Measurements from ENCODE around the gene PLIN3.
"Not testable (repeated sequence)": the region's sequence is repeated elsewhere in the genome, so short reads cannot be mapped to it uniquely, and the experiment has no call there.

PLIN3 gene, protein sequence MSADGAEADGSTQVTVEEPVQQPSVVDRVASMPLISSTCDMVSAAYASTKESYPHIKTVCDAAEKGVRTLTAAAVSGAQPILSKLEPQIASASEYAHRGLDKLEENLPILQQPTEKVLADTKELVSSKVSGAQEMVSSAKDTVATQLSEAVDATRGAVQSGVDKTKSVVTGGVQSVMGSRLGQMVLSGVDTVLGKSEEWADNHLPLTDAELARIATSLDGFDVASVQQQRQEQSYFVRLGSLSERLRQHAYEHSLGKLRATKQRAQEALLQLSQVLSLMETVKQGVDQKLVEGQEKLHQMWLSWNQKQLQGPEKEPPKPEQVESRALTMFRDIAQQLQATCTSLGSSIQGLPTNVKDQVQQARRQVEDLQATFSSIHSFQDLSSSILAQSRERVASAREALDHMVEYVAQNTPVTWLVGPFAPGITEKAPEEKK

DNA sequence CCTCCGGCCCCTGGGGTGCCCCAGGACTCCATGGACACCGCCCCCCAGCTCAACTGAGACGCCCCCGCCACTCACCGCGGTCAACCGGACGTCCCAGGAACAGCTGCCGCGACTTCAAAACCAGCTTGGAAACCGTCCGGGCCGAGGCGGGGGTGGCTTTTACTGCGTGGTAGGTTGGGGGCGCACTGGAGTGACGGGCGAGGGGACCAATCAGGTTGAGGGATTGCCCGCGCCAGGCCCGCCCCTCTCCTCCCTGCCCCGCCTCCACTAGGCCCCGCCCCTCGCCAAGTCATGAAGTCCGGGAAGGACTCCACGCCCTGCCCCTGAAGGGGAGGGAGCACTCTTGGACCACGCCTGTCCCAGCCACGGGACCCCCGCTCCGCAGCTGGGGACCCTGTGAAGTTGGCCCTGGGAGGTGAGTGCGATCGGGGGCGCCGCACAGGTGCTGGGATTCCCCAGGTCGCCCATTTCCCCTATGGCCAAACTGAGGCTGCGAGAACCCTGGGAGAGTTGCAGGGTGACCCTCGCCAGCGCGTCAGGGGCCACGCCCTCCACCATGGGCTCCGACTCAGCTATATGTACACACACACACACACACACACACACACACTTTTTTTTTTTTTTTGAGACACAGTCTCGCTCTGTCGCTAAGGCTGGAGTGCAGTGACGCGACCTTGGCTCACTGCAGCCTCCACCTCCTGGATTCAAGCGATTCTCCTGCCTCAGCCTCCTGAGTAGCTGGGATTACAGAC is at the start of gene PLIN3:
PLIN3 (minus strand) TSS at position 134 of the 752 bp plus-strand sequence. CDS start 6,273 bp downstream, outside the sequence.
- peak; percentile 93 for DNase-seq (ENCODE audit: low spot score)

DNA sequence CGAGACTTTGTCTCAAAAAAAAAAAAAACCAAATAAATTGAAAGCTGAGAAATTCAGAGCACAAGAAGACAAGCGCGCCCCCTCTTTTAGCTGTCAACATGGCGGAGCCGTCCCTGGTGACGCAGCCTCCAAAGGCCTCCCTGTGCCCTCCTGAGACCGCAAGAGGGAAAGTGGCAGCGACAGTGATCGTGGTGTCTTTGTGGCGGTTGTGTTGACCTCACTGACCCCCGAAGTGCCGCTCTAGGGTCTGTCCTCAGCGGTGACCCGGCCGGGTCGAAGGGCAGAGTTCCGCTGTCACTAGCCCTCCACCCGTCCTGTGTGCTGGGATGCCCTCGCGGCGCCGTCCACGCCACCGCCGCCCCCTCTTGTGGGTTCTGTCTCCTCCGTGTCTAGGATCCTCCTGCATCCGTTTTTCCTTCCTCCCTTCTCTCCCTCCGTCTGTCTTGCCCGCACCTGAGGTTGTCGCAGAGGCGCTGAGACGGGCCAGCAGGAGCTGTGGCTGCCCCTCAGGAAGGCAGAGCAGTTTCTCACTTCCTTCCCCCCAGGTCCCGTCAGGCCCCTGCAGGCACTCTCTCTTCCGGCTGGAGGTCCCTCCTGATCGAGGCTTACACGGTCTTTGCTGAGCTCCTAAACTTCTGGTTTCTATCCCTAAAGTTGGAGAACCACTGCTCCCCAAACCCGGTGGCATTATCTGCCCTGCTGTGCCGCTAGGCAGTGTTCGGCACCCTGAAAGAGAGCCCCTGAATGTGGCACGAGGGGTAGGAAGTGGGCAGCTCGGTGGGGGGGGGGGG is 49.0 kb upstream of the PLIN3 start:
- no peak for DNase-seq (ENCODE audit: low spot score)

DNA sequence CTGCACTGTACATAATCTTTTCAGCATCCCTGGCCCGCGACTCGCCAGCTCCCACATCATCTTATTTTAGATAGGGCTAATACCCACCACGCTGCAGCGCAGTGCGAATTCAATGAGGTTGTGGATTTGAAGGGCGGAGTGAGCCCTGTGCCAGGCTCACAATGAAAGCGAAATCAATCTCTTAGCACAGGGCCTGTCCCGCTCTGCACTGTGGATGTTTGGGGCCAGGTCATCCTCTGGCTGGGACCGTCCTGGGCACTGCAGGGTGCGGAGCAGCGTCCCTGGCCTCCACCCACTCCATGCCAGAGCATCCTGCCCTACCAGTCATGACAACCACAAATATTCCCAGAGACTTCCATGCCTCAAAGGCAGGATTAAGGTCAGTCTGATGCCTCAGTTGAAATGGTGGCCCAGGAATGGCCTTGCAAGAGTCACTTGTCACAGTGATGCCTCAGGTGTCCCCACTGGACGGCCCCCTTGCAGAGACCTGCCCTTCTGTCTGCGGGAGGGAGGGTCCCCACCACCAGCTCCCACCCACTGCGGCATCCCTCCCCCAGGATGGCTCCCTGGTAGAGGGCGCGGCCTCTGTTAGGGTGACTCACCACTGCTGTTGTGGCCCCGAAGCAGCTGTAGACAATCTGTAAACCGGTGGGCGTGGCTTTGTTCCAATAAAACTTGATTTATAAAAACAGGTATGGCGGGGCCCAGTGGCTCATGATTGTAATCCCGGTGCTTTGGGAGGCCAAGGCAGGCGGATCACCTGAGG is 47.5 kb upstream of the PLIN3 start:
- peak; percentile 79 for DNase-seq (ENCODE audit: low spot score)

DNA sequence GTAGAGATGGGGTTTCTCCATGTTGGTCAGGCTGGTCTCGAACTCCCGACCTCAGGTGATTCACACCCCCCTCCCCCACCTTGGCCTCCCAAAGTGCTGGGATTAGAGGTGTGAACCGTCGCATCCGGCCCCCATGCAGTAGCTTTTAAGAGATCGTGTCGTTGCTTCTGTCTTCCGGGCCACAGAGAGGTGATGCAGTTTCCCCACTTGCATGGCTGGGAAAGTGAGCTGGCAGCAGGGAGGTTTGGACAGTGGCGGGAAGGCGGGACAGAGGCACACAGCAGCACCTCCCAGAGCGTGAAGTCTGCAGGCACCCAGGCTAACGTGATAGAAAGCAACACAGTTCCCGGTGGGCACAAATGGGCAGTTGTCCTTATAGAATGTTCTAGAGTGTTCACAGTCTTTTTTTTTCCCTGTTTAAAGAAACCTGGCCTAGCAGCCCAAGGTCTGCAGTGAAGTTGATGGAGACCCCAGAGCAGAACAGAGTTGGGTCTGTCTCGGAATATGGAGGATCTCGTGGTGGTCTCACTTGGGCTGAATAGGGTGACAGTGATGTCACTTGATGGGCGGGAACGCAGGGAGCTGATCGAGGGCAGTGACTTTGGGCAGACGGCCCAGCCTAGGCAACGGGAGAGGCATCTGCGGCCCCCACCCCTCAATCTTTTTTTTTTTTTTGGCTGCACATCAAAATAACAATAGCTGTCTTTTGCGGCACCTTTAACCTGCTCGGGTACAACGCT is 46.7 kb upstream of the PLIN3 start:
- DNase-seq (ENCODE audit: low spot score): no peak

DNA sequence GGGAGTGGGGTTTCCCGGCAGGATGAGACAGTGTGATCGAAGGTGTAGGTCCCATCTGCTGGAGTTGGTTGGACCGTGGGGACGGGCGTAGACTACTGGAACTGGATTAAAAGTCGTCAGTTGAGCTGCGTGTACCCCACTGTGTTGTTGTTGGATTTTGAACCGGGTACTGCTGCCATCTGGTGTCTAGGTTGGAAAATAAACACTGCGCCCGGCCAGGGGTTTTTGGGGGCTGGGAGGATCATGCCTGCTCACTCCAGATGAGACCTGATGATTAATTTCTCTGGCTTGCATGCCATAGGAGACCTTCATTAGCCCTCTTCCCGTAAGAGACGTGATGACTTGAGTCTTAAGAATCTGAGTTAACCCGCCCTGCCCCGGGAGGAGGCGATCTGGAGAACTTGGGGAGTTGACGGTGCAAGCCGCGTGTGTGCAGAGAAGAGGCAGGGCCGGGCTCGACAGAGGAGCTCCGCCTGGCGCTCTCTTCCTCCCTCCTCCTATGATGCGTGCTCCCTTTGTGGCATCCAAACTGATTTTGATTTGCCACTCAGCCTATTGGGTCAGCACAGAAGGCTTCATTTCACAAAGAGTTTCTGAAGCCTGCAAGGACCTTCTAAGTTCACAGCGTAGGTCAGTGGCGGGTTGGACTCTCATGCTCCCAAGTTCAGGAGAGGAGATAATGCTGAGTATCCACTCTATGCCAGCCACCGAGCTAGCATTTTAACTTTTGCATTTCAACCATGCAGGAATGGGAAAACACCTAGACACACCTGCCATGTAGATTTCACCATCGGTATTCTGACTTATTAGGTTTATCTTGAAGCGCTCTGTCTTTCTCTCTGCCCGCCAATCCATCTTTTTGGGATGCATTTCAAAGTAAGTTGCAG is 44.6 kb upstream of the PLIN3 start:
- DNase-seq (ENCODE audit: low spot score): peak; percentile 100

DNA sequence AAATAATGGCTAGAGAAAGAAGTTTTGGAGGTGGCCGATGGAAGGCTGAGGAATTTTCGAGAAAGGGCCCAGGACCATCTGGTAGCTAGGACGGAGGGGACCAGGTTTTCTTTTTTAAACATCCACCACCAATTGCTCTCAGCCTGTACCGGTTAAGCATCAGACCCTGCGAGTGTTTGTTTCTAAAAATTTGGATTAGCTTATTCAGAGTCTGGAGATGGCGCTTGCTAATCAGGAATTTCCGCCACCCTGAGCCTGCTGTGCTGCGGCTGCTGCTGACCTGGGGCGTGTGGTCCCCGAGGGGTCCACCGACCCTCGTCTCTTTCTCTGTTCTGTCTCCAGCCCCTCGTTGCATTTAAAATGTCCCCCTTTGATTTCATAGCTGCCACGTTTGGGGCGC is 43.8 kb upstream of the PLIN3 start:
- no peak for DNase-seq (ENCODE audit: low spot score)

DNA sequence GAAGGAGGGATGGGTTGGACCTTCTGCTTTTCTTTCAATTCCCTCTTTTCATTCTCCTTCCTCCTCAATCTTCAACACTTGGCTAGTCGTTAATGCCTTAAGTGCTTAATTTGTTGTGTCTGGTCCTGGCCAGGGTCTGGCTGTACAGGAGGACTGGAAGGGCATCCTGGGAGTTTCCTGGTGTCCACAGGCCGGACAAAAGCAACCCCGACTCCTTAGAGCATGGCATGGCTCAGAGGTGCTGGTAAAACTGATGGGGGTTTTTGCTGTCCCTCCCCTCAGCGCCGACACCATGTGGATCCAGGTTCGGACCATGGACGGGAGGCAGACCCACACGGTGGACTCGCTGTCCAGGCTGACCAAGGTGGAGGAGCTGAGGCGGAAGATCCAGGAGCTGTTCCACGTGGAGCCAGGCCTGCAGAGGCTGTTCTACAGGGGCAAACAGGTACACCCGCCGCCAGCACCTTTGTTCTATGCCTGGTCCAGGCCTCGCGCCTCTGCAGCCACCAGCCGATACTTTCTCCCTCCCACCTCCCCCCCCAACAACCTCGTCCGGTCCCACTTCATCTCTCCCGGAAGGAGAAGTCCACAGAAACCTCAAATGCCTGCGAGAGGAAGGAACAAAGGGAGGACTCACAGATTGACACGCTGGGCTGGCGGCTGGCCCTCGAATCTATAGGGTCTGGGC is 43.3 kb upstream of the PLIN3 start:
- peak; percentile 69 for DNase-seq (ENCODE audit: low spot score)

DNA sequence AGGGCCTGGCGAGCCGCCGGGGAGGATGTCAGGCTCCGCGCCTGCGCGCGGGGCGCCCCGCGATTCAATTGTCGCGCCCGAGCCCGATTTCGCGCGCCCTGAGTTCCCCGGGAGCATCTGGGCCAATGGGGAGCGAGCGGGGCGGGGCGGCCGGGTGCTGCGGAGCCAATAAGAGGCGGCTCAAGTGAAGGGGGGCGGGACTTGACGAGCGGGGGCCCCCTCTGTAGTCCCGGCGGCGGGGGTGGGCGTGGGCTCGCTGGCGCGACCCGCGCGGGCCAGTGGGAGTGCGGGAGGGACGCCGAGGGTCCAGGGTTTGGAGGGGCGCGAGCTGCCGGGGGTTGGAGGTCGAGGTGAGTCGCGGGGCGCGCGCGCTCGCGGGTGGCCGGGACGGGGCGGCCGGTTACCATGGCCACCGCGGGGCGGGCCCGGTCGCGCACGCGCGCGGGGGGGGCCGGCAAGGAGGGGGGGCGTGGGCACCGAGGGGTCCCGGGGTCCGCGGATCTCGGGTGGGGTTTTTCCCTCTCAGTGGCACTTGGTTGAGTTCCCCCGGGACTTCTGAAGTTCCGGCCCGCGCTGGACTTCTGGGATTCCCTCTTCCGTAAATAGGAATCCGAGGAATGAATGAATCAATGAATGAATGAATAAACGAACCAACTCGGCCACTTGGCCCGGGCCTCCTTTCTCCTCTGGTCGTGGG is 42.6 kb upstream of the PLIN3 start:
- peak; percentile 91 for DNase-seq (ENCODE audit: low spot score)

DNA sequence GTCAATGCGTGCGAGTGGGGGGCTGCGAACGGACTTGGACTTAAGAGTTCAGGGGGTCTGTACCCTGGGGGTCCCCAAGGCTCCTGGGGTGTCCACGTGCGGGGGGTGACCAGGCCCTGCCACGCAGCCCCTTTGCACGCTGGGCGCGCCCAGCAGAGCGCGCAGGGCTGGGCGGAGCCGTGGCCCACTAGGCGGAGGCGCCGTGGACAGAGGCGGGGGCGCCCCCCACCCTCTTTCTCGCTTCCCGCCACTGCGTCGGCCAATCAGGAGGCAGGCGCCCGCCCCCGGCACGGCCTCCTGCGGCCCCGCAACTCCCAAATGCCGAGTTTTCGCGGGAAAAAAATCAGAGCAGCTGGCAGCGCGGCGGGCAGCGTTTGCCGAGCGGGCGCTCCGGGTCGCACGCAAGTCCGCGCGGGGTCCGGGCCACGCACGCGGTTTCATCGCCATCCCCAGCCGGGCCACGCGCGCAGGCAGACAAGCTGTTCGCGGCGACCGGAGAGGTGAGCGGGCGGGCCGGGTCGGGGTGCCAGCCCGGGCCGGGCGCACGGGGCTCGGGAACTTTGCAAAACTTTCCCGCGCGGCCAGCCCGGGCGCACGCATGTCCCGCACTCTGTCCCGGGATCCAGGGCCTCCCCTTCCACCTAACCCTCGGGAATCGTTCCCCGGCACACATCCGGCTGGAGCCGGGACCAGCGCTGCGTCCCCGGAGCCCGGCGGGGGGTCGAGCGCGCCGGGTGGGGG is 41.9 kb upstream of the PLIN3 start, which contains the start of gene UHRF1:
UHRF1 (plus strand) TSS at position 346 of the 741 bp plus-strand sequence. CDS start 1,385 bp downstream, outside the sequence.
- peak; percentile 49 for DNase-seq (ENCODE audit: low spot score)

DNA sequence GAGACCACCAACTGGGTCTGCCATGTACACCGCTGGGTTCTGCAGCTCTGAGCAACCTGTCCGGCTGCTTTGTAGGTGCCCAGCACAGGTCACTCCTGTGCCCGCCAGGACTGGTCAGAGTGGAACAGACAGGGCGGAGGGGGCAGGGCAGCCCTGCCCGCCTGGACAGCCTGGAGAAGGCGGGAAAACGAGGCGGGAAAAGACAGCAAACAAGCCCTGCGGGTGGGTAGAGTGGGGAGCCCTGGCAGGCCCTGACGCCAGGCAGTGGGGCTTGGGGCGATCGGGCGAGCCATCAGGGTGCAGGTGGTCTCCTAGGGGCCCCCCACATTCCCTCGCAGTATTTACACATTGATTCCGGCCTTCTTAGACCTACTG is 41.3 kb upstream of the PLIN3 start:
- DNase-seq (ENCODE audit: low spot score): no peak

DNA sequence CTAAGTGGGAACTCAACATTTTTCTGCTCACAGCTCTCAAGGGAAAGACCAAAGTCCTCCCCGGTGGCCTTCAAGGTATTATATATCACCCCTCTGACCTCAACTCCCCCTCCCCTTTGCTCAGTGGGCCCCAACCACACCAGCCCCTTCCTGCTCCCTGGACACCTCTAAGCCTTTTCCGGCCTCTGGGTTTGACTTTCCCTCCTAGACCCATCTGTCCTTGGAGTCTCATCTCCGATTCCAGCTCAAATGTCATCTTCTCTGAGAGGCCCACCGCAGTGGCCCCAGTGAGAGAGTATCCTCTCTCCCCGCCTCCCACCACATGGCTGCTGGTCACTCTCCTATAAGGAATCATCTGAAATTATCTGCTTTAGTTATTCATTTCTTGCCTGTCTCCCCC is 40.9 kb upstream of the PLIN3 start:
- no peak for DNase-seq (ENCODE audit: low spot score)

DNA sequence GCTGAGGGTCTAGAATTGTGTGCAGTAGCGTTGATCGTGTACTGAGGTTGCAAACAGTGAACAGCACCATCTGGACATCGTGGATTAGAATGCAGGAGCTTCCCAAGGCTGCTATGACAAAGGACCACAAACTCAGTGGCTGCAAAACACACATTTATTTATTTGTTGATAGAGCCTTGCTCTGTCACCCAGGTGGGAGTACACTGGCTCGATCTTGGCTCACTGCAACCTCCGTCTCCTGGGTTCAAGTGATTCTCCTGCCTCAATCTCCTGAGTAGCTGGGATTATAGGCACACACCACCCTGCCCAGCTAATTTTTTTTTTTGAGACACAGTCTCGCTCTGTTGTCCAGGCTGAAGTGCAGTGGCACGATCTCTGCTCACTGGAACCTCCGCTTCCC is 39.5 kb upstream of the PLIN3 start:
- DNase-seq (ENCODE audit: low spot score): no peak

DNA sequence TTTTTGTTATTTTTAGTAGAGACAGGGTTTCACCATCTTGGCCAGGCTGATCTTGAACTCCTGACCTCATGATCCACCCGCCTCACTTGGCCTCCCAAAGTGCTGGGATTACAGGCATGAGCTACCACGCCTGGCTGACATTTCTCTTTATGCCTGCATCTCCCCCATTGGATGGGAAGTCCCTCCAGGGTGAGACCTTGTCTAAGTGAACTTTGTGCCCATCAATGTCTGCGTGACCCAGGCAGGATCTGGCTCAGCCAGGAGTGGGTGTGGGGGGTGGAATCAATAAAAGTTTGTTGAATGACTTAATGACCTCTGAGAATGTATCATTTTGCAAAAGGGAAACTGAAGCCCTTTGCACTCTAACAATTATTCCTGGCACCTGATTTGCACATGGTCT is 37.0 kb upstream of the PLIN3 start:
- DNase-seq (ENCODE audit: low spot score): no peak

DNA sequence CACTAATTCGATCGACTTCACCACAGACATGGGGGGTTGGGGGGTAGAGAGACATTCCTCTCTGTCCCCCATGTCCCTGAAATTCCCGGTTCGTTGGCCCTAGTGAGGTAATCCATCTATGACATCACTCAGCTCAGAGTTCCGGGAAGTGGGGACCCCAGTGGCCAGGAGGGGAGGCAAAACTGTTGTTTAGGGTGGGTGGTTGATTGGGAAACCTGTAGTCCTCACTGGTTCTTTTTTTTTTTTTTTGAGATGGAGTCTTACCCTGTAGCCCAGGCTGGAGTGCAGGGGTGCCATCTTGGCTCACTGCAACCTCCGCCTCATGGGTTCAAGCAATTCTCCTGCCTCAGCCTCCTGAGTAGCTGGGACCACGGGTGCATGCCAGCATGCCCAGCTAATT is 35.3 kb upstream of the PLIN3 start, which contains the start of gene ARRDC5:
ARRDC5 (minus strand) TSS at position 101 of the 400 bp plus-strand sequence; CDS start at position 30, 71 bp downstream.
- DNase-seq (ENCODE audit: low spot score): no peak

DNA sequence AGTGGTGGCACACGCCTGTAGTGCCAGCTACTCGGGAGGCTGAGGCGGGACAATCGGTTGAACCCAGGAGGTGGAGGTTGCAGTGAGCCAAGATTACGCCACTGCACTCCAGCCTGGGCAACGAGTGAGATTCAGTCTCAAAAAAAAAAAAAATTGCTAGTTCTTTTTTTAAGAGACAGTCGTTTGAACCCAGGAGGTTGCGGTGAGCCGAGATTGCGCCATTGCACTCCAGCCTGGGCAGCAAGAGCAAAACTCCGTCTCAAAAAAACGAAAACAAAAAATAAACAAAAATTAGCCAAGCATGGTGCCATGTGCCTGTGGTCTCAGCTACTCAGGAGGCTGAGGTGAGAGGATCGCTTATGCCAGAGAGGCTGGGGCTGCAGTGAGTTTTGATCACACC is 33.4 kb upstream of the PLIN3 start:
- not testable (repeated sequence) for DNase-seq (ENCODE audit: low spot score)

DNA sequence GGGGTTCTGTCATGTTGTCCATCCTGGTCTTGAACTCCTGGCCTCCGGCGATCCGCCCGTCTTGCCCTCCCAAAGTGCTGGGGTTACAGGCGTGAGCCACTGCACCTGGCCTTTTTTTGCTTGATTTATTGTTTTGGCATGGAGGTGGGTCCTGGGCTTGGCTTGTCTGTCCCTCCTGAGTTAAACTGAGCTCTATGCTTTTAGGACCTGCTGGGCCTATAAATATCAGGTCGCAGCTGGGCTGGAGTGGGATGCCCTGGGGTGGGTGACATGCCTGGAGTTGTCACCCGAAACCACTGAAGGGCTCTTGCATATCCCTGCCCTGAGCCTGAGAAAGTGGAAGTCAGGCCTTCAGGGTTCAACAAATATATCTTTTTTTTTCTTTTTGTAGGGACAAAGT is 29.7 kb upstream of the PLIN3 start:
- no peak for DNase-seq (ENCODE audit: low spot score)

DNA sequence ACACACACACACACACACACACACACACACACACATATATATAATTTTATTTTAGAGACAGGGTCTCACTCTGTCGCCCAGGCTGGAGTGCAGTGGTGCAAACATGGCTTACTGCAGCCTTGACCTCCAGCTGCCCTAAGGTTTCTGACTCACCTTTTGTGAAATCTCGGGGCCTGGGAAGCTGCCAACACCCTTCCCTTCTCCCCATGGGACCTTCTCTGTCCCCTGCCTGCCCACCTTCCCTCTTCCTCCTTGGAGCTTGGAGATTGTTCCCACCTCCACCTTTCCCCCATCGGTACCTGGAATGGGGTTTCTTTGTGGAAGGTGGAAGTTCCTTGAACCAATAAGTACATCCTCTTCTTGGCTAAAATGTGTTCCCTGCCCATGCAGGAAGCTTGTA is 28.9 kb upstream of the PLIN3 start:
- peak; percentile 55 for DNase-seq (ENCODE audit: low spot score)

DNA sequence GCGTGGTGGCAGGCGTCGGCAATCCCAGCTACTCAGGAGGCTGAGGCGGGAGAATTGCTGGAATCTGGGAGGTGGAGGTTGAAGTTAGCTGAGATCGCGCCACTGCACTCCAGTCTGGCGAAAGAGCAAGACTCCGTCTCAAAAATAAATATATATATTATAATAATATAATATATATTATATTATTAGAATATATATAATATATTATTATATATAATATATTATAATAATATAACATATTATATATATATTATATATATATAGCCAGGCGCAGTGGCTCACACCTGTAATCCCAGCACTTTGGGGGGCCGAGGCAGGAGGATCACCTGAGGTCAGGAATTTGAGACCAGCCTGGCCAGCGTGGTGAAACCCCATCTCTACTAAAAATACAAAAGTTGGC is 25.5 kb upstream of the PLIN3 start:
- DNase-seq (ENCODE audit: low spot score): not testable (repeated sequence)

Measured in kidney tubule cell (primary cell).